Measurements from ENCODE around the gene KRT17. TPM values are rescaled to one million over a fixed set of nuclear protein-coding genes. Genes with fewer than 3 reads are reported as not detected.
"Not testable (repeated sequence)": the region's sequence is repeated elsewhere in the genome, so short reads cannot be mapped to it uniquely, and the experiment has no call there.

The KRT17 gene
- total and polyA plus RNA-seq, 2 of the 4 experiments (the other 2 are of a cell fraction) = 2.5 to 4.6 TPM

GRCh38 chr17:41578538-41578937 is 45.8 kb downstream of the KRT17 start:
- TF ChIP-seq POLR2A (IDR thresholded peaks at IDR 0.05; ENCODE audit: low read depth, low read length) (no peak), CTCF (conservative IDR thresholded peaks at IDR 0.05; ENCODE audit: low read depth, low read length) (no peak), CHD1 (IDR thresholded peaks at IDR 0.05; ENCODE audit: low read depth, low read length) (no peak), USF2 (IDR thresholded peaks at IDR 0.05; ENCODE audit: low read depth, low read length) (no peak), MXI1 (IDR thresholded peaks at IDR 0.05; ENCODE audit: borderline replicate concordance, low read depth, low read length) (no peak), NFE2L2 (IDR thresholded peaks at IDR 0.05; ENCODE audit: low read depth, low read length) (no peak)
- Histone ChIP-seq H3K27ac (ENCODE audit: insufficient read depth, low read length) (no peak overlapping the region), H2AK9ac (replicated peaks; ENCODE audit: low read depth, low read length, poor library complexity) (no peak overlapping the region), H4K91ac (ENCODE audit: insufficient read depth, low read depth, low read length) (no peak overlapping the region), H3K18ac (ENCODE audit: low read depth, low read length) (no peak overlapping the region), H3K9me1 (ENCODE audit: insufficient read depth, low read length) (no peaks in the 10 kb centered on the region), H3K9ac (ENCODE audit: low read depth, low read length) (no peak overlapping the region), H4K5ac (ENCODE audit: low read depth, low read length) (no peak overlapping the region), H4K20me1 (ENCODE audit: insufficient read depth, low read length) (no peaks in the 10 kb centered on the region), H3K14ac (replicated peaks; ENCODE audit: low read depth, low read length) (no peak overlapping the region), H3K9me3 (ENCODE audit: control insufficient read depth, insufficient read depth, low read length) (no peaks in the 10 kb centered on the region), H2BK20ac (ENCODE audit: low read depth, low read length) (no peak overlapping the region), H2AK5ac (ENCODE audit: low read depth, low read length) (no peak overlapping the region), H3K23ac (ENCODE audit: low read depth, low read length) (no peak overlapping the region), H2AFZ (replicated peaks; ENCODE audit: low read length, poor library complexity) (no peak overlapping the region), H4K8ac (ENCODE audit: low read depth in 2 of 2, low read length in 2 of 2) (no peak overlapping the region), H2BK5ac (ENCODE audit: low read depth, low read length, poor library complexity, severe bottlenecking) (no peak overlapping the region), H3K4me2 (ENCODE audit: low read depth, low read length) (no peak overlapping the region), H3K4me1 (ENCODE audit: control insufficient read depth, insufficient read depth, low read length) (no peaks in the 10 kb centered on the region), H3K56ac (ENCODE audit: extremely low read depth, insufficient read depth, low read length) (no peak overlapping the region), H3K27me3 (ENCODE audit: control insufficient read depth, insufficient read depth, low read length) (peaks cover 39% of the 10 kb centered on the region), H2BK15ac (ENCODE audit: low read depth, low read length) (no peak overlapping the region), H3K36me3 (ENCODE audit: control insufficient read depth, insufficient read depth, low read length) (no peaks in the 10 kb centered on the region), H2BK120ac (ENCODE audit: low read depth, low read length) (no peak overlapping the region), H3K4ac (ENCODE audit: low read depth, low read length) (no peak overlapping the region), H3K4me3 (ENCODE audit: insufficient read depth, low read depth, low read length) (no peak overlapping the region), H3K79me1 (ENCODE audit: low read depth in 1 of 2, low read length in 2 of 2) (no peaks in the 10 kb centered on the region)
- DNase-seq (no peak), ATAC-seq (ENCODE audit: low read depth) (no peak)
- no TSS peak for BruUV-seq (replicated peaks)
- in situ Hi-C loops (cut with MboI; ENCODE audit: low sequenced_read_pairs) (no loop called here), dilution Hi-C loops (cut with HindIII; ENCODE audit: low sequenced_read_pairs, unreplicated experiment) (no loop called here), intact Hi-C loops (cut with micrococcal nuclease) (no loop called here)
- ChIA-PET POLR2A (ENCODE audit: unreplicated experiment) (no interaction called here), CTCF (no interaction called here)
- WGBS, 2 experiments (ENCODE audit: extremely low coverage in 2 of 2, insufficient read length in 1 of 2) = no CpG with 5 or more reads among the region's 1 CpG

GRCh38 chr17:41576740-41577139 is 47.6 kb downstream of the KRT17 start:
- H3K14ac ChIP-seq (replicated peaks; ENCODE audit: low read depth, low read length); H3K27ac ChIP-seq (ENCODE audit: insufficient read depth, low read length); H3K4me3 ChIP-seq (ENCODE audit: insufficient read depth, low read depth, low read length); H3K4ac ChIP-seq (ENCODE audit: low read depth, low read length); H3K56ac ChIP-seq (ENCODE audit: extremely low read depth, insufficient read depth, low read length); H3K23ac ChIP-seq (ENCODE audit: low read depth, low read length); H2AK9ac ChIP-seq (replicated peaks; ENCODE audit: low read depth, low read length, poor library complexity); H2BK5ac ChIP-seq (ENCODE audit: low read depth, low read length, poor library complexity, severe bottlenecking); intact Hi-C loops (cut with micrococcal nuclease); H4K8ac ChIP-seq (ENCODE audit: low read depth in 2 of 2, low read length in 2 of 2); BruUV-seq (replicated peaks); H2AK5ac ChIP-seq (ENCODE audit: low read depth, low read length); H3K4me2 ChIP-seq (ENCODE audit: low read depth, low read length); dilution Hi-C loops (cut with HindIII; ENCODE audit: low sequenced_read_pairs, unreplicated experiment); H4K20me1 ChIP-seq (ENCODE audit: insufficient read depth, low read length); POLR2A ChIA-PET (ENCODE audit: unreplicated experiment); H2BK20ac ChIP-seq (ENCODE audit: low read depth, low read length); H3K9me1 ChIP-seq (ENCODE audit: insufficient read depth, low read length); H4K91ac ChIP-seq (ENCODE audit: insufficient read depth, low read depth, low read length); H3K9ac ChIP-seq (ENCODE audit: low read depth, low read length); H3K79me1 ChIP-seq (ENCODE audit: low read depth in 1 of 2, low read length in 2 of 2); in situ Hi-C loops (cut with MboI; ENCODE audit: low sequenced_read_pairs); H2AFZ ChIP-seq (replicated peaks; ENCODE audit: low read length, poor library complexity); H3K36me3 ChIP-seq (ENCODE audit: control insufficient read depth, insufficient read depth, low read length); ATAC-seq (ENCODE audit: low read depth); H2BK120ac ChIP-seq (ENCODE audit: low read depth, low read length); H3K18ac ChIP-seq (ENCODE audit: low read depth, low read length); DNase-seq; H2BK15ac ChIP-seq (ENCODE audit: low read depth, low read length); H4K5ac ChIP-seq (ENCODE audit: low read depth, low read length); H3K4me1 ChIP-seq (ENCODE audit: control insufficient read depth, insufficient read depth, low read length); H3K9me3 ChIP-seq (ENCODE audit: control insufficient read depth, insufficient read depth, low read length): not testable (repeated sequence)
- no CpG with 5 or more reads among the region's 4 CpGs for WGBS, 2 experiments (ENCODE audit: extremely low coverage in 2 of 2, insufficient read length in 1 of 2)
- H3K27me3 ChIP-seq (ENCODE audit: control insufficient read depth, insufficient read depth, low read length) = peaks cover 56% of the 10 kb centered on the region
- CTCF ChIA-PET = interaction anchor here (0.6 kb wide), 1 partner anchor 71 kb away, joined by 3 read pairs; no protein-coding TSS in a partner anchor

All from IMR-90 (cell line).